OCI-LY7 (cell line): ENCODE results near the gene ITGB3. TPM values are rescaled to one million over a fixed set of nuclear protein-coding genes. Genes with fewer than 3 reads are reported as not detected.
"Not testable (repeated sequence)": the region's sequence is repeated elsewhere in the genome, so short reads cannot be mapped to it uniquely, and the experiment has no call there.

ENCODE experiments used
- BruUV-seq: library from RNA; stranded (reverse); fragments of 400-500 nt; replicated peaks from 2 replicates; lab custom pipeline; 2021; lab: Mats Ljungman, UMichigan
- CTCF ChIA-PET: fragments of 300-600 bp; sonication (Branson Sonifier 250); formaldehyde crosslinking; loops from one replicate; lab custom pipeline; 2022; ENCODE audit warnings: antibody characterized with exemption; ENCODE audit not compliant: unreplicated experiment; lab: Charles Lee
- POLR2A ChIA-PET: fragments of 300-600 bp; sonication (Branson Sonifier 250); formaldehyde crosslinking; loops from one replicate; lab custom pipeline; 2022; ENCODE audit warnings: antibody characterized with exemption; lab: Charles Lee
- DNase-seq: peaks from one replicate; pipeline ENCODE4 v3.0.0-alpha.2; 2015; ENCODE audit warnings: low spot score
- H2AFZ ChIP-seq: fragments of 200-600 bp; sonication (generic), shearing (Covaris generic); 2 replicates; pipeline ENCODE4 v1.6.1; 2014; ENCODE audit warnings: mild to moderate bottlenecking, antibody characterized with exemption, low read length, moderate library complexity
- H3K27ac ChIP-seq: fragments of 200-600 bp; sonication (generic); 2 replicates; pipeline ENCODE4 v1.5.1; 2014; ENCODE audit warnings: mixed run types, low read depth, mild to moderate bottlenecking, moderate library complexity, low read length, inconsistent platforms; ENCODE audit not compliant: poor library complexity, severe bottlenecking
- H3K36me3 ChIP-seq: fragments of 200-600 bp; sonication (generic); 2 replicates; pipeline ENCODE4 v1.6.1; 2014; ENCODE audit warnings: mild to moderate bottlenecking, antibody characterized with exemption, low read length, moderate library complexity, mixed read lengths; ENCODE audit not compliant: insufficient read depth
- H3K4me1 ChIP-seq: fragments of 200-600 bp; sonication (generic); 2 replicates; pipeline ENCODE4 v1.5.1; 2014; ENCODE audit warnings: mild to moderate bottlenecking, low read length; ENCODE audit not compliant: insufficient read depth, poor library complexity, severe bottlenecking
- H3K4me2 ChIP-seq: fragments of 200-600 bp; sonication (generic); 2 replicates; pipeline ENCODE4 v1.6.1; 2014; ENCODE audit warnings: mild to moderate bottlenecking, low read length
- H3K4me3 ChIP-seq: fragments of 200-600 bp; sonication (generic); 2 replicates; pipeline ENCODE4 v1.5.1; 2014; ENCODE audit warnings: mild to moderate bottlenecking, low read depth, low read length; ENCODE audit not compliant: poor library complexity, severe bottlenecking
- H3K79me2 ChIP-seq: fragments of 200-600 bp; sonication (generic); 2 replicates; pipeline ENCODE4 v1.6.1; 2016; ENCODE audit warnings: low read depth, mild to moderate bottlenecking, low read length, moderate library complexity, mixed read lengths; ENCODE audit not compliant: insufficient read depth
- H3K9me2 ChIP-seq: fragments of 200-600 bp; sonication (generic); 2 replicates; pipeline ENCODE4 v1.6.1; 2016; ENCODE audit warnings: mild to moderate bottlenecking, low read length, mixed read lengths; ENCODE audit not compliant: insufficient read depth
- H3K9me3 ChIP-seq: fragments of 200-600 bp; sonication (generic); 2 replicates; pipeline ENCODE4 v1.6.1; 2014; ENCODE audit warnings: mild to moderate bottlenecking, mixed run types, low read length, mixed read lengths
- H4K20me1 ChIP-seq: fragments of 200-600 bp; sonication (generic); 2 replicates; pipeline ENCODE4 v1.6.1; 2014; ENCODE audit warnings: mild to moderate bottlenecking, antibody characterized with exemption, low read length, moderate library complexity, mixed read lengths; ENCODE audit not compliant: insufficient read depth
- EZH2phosphoT487 ChIP-seq: fragments of 200-600 bp; sonication (generic); IDR thresholded peaks from 2 replicates; pipeline ENCODE4 v1.6.1; 2018; ENCODE audit warnings: low read depth, borderline replicate concordance, mild to moderate bottlenecking, mixed run types, antibody characterized with exemption, low read length, moderate library complexity, mixed read lengths
- intact Hi-C: fragments of 100-400 bp; cut with micrococcal nuclease; formaldehyde crosslinking; loops from one replicate; pipeline ENCODE4 v1.10.0; 2022; ENCODE audit not compliant: unreplicated experiment
- total RNA-seq, 2 experiments: library from RNA; depleted of rRNA in 1 of 2; stranded (reverse); fragments of >200 nt in 1 of 2; shearing (Covaris generic) in 1 of 2; gene quantifications; 2 replicates each; pipeline ENCODE4 v1.2.3, GENCODE V29; 2014 to 2022
- TF ChIP-seq, protein P1 (sequence below): fragments of 200-600 bp; sonication (generic); conservative IDR thresholded peaks from 2 replicates; pipeline ENCODE4 v1.5.1; 2014; ENCODE audit warnings: mild to moderate bottlenecking, antibody characterized with exemption, low read length, moderate library complexity, mixed read lengths

Gene ITGB3
- total RNA-seq, 2 experiments from 2014 or later: not detected

DNA sequence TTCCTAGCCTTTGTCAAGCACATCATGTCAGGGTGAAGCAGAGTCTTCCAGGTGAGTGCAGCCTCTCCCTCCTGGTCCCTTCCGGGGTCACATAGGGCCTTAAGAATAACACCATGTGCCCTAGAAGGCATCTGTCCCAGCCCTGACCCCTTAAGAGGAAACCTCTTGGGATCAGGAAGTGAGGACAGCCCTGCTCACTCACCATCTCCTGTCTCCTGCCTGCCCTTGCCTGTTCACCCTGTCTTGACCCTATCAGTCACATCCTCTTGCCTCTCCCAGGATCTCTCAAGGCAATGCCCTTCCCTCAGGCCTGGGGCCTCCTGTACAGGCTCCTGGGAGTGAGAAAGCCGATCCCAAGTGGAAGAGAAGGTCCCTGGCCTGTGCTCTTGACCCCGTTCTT lies 30.6 kb upstream of the ITGB3 start:
- Histone ChIP-seq H3K36me3 (no peaks in the 10 kb centered on the region; the same call in 1 of the 2 replicates), H3K79me2 (no peaks in the 10 kb centered on the region), H3K4me2 (no peak overlapping the region), H3K4me1 (peaks cover 25% of the 10 kb centered on the region), H3K4me3 (no peak overlapping the region), H4K20me1 (no peaks in the 10 kb centered on the region), H2AFZ (no peak overlapping the region), H3K9me2 (no peaks in the 10 kb centered on the region), H3K9me3 (peaks cover 8% of the 10 kb centered on the region; the same call in 1 of the 2 replicates), H3K27ac (no peak overlapping the region)
- intact Hi-C loops: loop anchor here (10.0 kb wide), 1 partner anchor 278 kb away; no protein-coding TSS in a partner anchor
- TF ChIP-seq, protein P1, sequence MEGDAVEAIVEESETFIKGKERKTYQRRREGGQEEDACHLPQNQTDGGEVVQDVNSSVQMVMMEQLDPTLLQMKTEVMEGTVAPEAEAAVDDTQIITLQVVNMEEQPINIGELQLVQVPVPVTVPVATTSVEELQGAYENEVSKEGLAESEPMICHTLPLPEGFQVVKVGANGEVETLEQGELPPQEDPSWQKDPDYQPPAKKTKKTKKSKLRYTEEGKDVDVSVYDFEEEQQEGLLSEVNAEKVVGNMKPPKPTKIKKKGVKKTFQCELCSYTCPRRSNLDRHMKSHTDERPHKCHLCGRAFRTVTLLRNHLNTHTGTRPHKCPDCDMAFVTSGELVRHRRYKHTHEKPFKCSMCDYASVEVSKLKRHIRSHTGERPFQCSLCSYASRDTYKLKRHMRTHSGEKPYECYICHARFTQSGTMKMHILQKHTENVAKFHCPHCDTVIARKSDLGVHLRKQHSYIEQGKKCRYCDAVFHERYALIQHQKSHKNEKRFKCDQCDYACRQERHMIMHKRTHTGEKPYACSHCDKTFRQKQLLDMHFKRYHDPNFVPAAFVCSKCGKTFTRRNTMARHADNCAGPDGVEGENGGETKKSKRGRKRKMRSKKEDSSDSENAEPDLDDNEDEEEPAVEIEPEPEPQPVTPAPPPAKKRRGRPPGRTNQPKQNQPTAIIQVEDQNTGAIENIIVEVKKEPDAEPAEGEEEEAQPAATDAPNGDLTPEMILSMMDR: no peak
- TF ChIP-seq EZH2phosphoT487: no peak
- CTCF ChIA-PET: no interaction called here
- no peak for DNase-seq
- no TSS peak for BruUV-seq
- POLR2A ChIA-PET: no interaction called here

DNA sequence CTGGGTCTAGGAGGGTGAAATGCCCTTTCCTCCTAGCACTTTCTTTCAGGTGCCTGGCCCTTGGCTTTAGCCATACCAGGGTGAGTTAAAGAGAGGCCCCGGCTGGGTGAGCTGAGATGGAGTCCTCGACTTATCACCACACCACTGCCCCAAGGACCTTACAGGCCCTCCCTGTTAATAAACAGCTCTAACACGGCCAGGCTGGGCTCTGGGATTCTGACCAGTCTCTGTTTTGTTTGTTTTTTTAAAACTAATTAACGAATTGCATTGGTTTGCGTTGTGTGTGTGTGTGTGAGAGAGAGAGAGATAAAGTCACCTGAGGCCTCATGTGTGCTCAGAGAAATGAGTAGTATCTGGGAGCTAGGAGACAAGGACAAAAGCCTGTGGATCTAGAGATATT lies 30.2 kb upstream of the ITGB3 start:
- H2AFZ ChIP-seq: no peak overlapping the region
- TF ChIP-seq, protein P1: no peak
- TF ChIP-seq EZH2phosphoT487: no peak
- H3K9me2 ChIP-seq: no peaks in the 10 kb centered on the region
- BruUV-seq: no TSS peak
- no peak overlapping the region for H3K27ac ChIP-seq
- no peaks in the 10 kb centered on the region for H3K79me2 ChIP-seq
- intact Hi-C loops: loop anchor here (10.0 kb wide), 1 partner anchor 279 kb away; no protein-coding TSS in a partner anchor
- POLR2A ChIA-PET: no interaction called here
- no peak for DNase-seq
- H3K4me1 ChIP-seq: peaks cover 21% of the 10 kb centered on the region
- peaks cover 8% of the 10 kb centered on the region; the same call in 1 of the 2 replicates for H3K9me3 ChIP-seq
- CTCF ChIA-PET: no interaction called here
- no peak overlapping the region for H3K4me3 ChIP-seq
- H3K36me3 ChIP-seq: no peaks in the 10 kb centered on the region; the same call in 1 of the 2 replicates
- no peak overlapping the region for H3K4me2 ChIP-seq
- no peaks in the 10 kb centered on the region for H4K20me1 ChIP-seq

DNA sequence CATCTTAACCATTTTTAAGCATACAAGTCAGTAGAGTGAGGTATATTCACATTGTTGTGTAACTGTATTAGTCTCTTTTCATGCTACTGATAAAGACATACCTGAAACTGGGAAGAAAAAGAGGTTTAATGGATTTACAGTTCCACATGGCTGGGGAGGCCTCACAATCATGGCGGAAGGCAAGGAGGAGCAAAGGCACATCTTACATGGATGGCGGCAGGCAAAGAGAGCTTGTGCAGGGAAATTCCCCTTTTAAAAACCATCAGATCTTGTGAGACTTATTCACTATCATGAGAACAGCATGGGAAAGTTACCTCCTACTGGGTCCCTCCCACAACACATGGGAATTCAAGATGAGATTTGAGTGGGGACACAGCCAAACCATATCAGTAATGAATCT lies 29.6 kb upstream of the ITGB3 start:
- CTCF ChIA-PET, H3K9me2 ChIP-seq, H4K20me1 ChIP-seq, DNase-seq, BruUV-seq, H3K27ac ChIP-seq, POLR2A ChIA-PET, H3K4me2 ChIP-seq, H3K9me3 ChIP-seq, H3K79me2 ChIP-seq, H3K4me3 ChIP-seq, H2AFZ ChIP-seq, H3K36me3 ChIP-seq: not testable (repeated sequence)
- intact Hi-C loops: loop anchor here (10.0 kb wide), 1 partner anchor 279 kb away; no protein-coding TSS in a partner anchor
- peaks cover 15% of the 10 kb centered on the region for H3K4me1 ChIP-seq
